Measurements from ENCODE around the gene BAIAP2L1.
"Not testable (repeated sequence)": the region's sequence is repeated elsewhere in the genome, so short reads cannot be mapped to it uniquely, and the experiment has no call there.

BAIAP2L1 gene

GRCh38 chr7:98396768-98397167 is 4.1 kb downstream of the BAIAP2L1 start:
- in situ Hi-C loops (cut with HindIII; ENCODE audit: low sequenced_read_pairs): no loop called here
- DNase-seq (ENCODE audit: low read depth, low spot score): no peak
- H3K4me3 ChIP-seq (ENCODE audit: low read depth, low read length): no peak overlapping the region
- TF ChIP-seq CTCF (IDR thresholded peaks at IDR 0.05; ENCODE audit: low read depth, low read length): no peak

- no peak for TF ChIP-seq CTCF (IDR thresholded peaks at IDR 0.05; ENCODE audit: low read depth, low read length)
- H3K4me3 ChIP-seq (ENCODE audit: low read depth, low read length): no peak overlapping the region
These were observed 4.9 kb downstream of the BAIAP2L1 start for GRCh38 chr7:98395951-98396350.

GRCh38 chr7:98395481-98395880 is 5.4 kb downstream of the BAIAP2L1 start:
- in situ Hi-C loops (cut with HindIII; ENCODE audit: low sequenced_read_pairs): no loop called here
- H3K4me3 ChIP-seq (ENCODE audit: low read depth, low read length): no peak overlapping the region

More at GRCh38 chr7:98395951-98396350, 4.9 kb downstream of the BAIAP2L1 start:
- in situ Hi-C loops (cut with HindIII; ENCODE audit: low sequenced_read_pairs): no loop called here
- DNase-seq (ENCODE audit: low read depth, low spot score): no peak

DNA sequence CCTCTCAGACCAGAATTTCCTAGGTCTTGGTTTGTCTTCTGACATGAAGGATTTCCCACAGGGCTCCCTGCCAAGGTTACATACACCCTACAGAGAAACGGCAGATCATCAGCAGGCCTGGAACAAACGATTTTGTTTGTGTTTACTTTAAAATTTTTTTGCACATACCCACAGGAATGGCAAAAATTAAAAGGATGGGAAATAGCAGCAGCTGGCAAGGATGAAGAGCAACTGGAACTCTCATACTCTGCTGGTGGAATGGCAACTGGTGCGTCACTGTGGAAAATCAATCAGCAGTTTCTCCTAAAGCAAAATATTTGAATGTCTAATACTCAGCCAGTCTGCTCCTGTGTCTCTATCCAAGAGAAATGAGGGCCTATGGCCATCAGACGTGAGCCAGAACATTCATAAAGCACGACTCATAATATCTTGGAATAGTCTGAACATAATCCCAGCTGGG is 6.5 kb downstream of the BAIAP2L1 start:
- TF ChIP-seq CTCF (IDR thresholded peaks at IDR 0.05; ENCODE audit: low read depth, low read length): no peak
- peak; percentile 93 for DNase-seq (ENCODE audit: low read depth, low spot score)
- in situ Hi-C loops (cut with HindIII; ENCODE audit: low sequenced_read_pairs): no loop called here
- no peak overlapping the region for H3K4me3 ChIP-seq (ENCODE audit: low read depth, low read length)

More at GRCh38 chr7:98395481-98395880, 5.4 kb downstream of the BAIAP2L1 start:
- no peak for DNase-seq (ENCODE audit: low read depth, low spot score)
- TF ChIP-seq CTCF (IDR thresholded peaks at IDR 0.05; ENCODE audit: low read depth, low read length): no peak

GRCh38 chr7:98387544-98388226 is 13.2 kb downstream of the BAIAP2L1 start:
- in situ Hi-C loops (cut with HindIII; ENCODE audit: low sequenced_read_pairs): no loop called here
- DNase-seq (ENCODE audit: low read depth, low spot score): no peak
- TF ChIP-seq CTCF (IDR thresholded peaks at IDR 0.05; ENCODE audit: low read depth, low read length): no peak
- H3K4me3 ChIP-seq (ENCODE audit: low read depth, low read length): no peak overlapping the region

- no peak overlapping the region for H3K4me3 ChIP-seq (ENCODE audit: low read depth, low read length)
- in situ Hi-C loops (cut with HindIII; ENCODE audit: low sequenced_read_pairs): no loop called here
- no peak for TF ChIP-seq CTCF (IDR thresholded peaks at IDR 0.05; ENCODE audit: low read depth, low read length)
- DNase-seq (ENCODE audit: low read depth, low spot score): no peak
These were observed 13.8 kb downstream of the BAIAP2L1 start for GRCh38 chr7:98387131-98387530.

DNA sequence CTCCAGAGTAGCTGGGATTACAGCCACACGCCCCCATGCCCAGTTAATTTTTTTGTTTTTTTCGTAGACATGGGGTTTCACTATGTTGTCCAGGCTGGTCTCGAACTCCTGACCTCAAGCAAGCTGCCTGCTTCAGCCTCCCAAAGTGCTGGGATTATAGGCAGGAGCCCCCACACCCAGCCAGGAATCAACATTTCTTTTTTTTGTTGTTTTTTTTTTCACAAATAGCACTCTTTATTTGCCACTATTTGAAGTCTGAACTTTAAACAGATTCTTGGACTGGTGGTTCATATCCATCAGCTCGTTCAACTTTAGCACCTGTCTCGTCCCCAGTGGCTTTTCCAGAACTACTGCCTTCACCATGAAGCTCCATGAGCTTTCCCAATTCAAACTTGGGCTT is 15.4 kb downstream of the BAIAP2L1 start:
- in situ Hi-C loops (cut with HindIII; ENCODE audit: low sequenced_read_pairs); H3K4me3 ChIP-seq (ENCODE audit: low read depth, low read length); DNase-seq (ENCODE audit: low read depth, low spot score): not testable (repeated sequence)
